CD4-positive, alpha-beta T cell treated with Interleukin-4 for 1 hour (primary cell): ENCODE results near the gene CKMT2.

Source experiments
- DNase-seq, 2 donors: peaks; one replicate each; pipeline ENCODE4 v3.0.0-alpha.2; 2020 to 2022

Gene CKMT2

DNA sequence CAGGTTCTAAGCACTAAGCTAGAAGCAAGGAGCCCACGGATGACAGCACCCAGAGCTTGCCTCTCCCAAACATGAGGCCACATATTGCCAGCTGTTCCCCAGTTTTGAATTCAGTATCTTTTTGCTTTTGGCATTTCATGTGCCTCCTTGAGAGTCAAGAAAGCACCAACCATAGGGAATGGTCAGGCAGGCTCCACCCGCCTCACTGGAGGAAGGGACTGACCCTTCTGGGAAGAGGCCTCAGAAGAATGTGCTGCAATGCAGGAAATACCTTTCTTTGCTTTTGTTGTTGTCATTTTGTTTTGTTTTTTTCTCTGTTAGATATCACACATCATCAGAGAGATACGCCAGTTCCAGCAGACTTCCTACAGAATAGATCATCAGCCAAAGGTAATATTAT lies 13.7 kb upstream of the CKMT2 start:
- DNase-seq = no peak

DNA sequence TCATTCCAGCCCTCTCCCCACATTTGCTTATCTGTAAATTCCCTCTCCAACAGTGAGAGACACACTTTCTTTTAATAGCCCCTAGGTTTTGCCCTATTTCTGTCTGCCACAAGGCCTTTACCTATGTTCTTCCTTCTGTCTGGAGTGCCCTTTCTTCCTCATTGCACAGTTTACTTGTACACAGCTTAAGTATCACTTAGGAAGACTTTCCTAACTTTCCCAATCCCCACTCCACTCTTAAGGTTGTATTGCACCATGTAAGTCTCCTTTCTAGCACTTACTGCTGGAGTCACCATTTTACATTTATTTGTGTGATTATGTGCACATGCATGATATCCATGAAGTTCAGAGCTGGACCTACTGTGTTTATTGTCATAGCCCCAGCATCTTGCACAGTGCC lies 10.8 kb upstream of the CKMT2 start:
- no peak for DNase-seq

DNA sequence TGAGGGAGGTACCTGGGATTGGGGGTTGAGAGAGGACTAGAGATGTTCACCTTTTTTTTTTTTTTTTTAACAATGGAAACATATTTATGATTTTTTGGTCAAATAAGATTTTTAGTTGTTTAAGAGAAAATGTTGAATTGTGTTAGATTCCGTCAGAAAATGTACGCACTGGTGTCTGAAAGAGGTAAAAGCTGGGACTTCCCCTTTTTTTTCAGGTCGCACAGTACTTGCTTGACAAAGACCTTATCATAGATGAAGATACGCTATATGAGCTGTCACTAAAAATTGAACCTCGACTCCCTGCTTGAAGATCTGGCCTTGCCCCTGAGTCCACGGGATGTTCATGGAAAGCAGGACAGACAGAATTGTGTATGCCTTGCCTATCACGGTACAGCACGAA lies 7.7 kb upstream of the CKMT2 start:
- no peak for DNase-seq

DNA sequence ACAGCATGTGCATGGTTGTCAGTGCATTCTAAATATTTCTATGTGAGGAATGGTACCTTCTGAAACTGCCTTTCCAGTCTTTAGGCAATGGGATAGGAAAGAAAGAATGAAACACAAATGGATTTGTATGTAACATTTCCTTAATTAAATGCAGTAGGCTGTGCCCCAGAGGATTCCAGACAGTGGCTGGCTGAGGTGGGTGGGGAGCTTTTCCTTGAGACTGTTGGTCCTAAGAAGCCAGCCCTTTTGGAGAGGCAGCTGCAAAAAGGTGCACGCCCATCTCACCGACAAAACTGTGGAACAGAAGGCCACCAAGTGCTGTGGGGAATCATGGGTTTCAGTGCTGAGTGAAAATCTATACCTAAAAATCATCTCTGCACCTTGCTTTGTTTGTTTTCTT lies 6.8 kb upstream of the CKMT2 start:
- DNase-seq = no peak

DNA sequence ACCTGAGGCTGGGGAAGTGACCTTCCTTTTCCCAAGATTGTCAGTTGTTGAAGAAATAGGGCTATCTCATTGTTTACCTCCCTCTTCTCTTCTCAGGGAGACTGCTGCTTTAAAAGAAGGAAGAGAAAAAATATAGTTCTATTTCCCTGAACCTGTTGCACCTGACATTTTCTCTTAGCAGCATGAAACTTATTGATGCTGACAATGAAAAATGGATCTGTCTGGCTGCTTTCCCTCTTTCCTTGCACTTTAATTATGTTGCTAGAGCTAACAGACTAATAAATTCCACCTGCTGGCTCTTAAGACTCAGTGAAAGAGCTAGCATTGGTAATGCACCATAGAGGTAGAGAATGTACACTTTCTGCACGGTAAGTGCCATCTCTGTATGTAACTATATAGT lies 6.2 kb upstream of the CKMT2 start:
- no peak for DNase-seq

DNA sequence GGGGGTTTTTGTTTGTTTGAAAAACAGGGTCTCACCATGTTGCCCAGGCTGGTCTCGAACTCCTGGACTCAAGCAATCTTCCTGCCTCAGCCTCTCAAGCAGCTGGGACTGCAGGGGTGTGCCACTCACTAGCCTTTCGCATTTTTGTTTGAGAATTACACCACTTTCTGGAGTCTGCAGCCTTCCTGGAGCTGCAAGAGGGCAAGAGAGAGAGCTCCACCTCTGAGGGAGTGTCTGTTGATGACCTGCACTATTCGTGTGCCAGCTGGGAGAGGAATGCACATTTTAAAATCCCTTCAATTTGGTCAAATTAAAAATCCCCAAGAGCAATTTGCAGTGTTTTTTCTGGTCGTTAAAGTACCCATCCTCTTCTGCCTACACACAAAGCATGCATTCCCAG lies 5.0 kb upstream of the CKMT2 start:
- no peak for DNase-seq

DNA sequence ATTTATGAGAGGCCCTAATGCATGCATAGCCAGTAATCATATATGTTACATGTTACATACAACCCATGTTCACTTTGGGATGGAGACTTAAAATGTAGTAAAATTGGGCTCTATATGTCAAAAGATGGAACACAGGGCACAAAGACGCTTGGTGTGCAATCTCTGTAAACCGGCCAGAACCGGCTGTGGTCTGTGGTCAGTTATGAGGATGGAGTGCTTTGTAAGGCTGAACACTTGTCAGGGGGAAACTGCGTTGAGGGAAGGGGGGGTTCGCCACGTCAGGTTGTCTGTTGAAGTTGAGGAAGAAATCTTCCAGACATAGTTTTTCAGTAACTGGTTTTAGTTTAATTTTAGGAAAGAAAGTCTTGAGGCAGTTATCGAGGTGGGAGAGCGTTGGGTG lies 2.7 kb upstream of the CKMT2 start:
- DNase-seq = no peak

DNA sequence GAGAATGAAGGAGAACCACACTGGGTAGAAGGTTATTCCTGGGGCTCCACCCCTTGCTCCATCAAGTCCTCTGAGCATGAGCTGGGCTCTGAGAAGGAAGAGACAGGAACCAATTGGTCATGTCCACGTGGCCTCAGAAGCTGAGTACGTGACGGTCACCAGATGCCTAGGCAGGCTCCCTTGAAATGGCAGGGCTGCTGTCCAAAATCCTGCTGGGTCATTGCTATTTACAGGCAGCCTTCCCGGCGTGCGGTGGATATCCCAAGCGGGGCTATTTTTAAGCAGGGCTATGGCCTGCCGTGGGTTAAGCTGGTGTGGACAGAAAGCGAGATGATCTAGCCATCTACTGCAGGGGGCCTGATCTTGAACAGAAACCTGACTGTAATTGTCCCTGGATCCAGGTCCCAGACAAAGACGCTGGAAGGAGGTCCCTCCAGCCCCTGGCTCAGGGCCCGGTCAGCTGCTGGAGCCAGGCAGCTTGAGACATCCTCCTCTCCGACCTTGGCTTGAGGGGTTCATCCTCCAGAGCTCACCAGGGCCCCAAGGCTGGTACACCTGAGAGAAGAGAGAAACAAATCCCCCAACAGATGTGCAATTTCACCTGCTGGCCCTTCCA lies 550 bp upstream of the CKMT2 start:
- DNase-seq = no peak

DNA sequence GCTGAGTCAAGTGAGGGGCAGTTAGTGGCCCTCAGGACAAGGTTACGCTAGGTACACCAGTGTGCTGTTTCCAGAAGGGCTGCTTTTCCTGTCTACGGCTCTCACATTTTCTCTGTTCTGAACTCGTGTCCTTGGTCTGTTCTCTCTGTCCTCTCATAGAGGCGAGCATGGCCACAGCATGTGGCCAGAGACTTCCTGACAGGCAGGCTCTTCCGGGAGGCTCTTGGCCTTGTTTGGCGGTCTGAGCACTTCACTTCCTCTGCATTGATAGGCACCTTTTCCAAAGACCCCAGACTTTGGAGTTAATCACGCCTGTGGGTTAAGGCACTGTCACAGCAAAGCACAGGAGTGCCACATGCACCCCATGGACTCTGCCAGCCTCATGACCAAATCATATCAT lies 1.2 kb downstream of the CKMT2 start:
- DNase-seq = no peak

DNA sequence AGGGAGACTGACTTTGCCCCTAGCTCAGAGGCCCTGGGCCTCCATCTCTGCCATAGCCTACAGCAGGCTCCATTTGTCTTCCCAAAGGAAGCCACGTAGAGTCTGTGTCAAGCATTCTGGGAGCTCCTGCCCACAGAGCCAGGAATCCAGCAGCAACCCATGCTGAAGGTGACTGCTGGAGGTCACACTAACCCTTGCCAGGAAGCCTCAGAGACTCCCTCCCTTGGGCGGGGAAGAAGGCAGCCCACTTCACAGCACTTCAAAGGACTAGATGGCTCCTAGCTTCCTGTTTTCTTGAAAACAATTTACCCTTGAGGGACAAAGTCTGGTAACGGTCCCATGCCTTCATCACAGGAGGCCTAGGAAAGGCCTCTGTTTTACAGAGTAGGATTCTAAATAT lies 1.7 kb downstream of the CKMT2 start:
- no peak for DNase-seq

DNA sequence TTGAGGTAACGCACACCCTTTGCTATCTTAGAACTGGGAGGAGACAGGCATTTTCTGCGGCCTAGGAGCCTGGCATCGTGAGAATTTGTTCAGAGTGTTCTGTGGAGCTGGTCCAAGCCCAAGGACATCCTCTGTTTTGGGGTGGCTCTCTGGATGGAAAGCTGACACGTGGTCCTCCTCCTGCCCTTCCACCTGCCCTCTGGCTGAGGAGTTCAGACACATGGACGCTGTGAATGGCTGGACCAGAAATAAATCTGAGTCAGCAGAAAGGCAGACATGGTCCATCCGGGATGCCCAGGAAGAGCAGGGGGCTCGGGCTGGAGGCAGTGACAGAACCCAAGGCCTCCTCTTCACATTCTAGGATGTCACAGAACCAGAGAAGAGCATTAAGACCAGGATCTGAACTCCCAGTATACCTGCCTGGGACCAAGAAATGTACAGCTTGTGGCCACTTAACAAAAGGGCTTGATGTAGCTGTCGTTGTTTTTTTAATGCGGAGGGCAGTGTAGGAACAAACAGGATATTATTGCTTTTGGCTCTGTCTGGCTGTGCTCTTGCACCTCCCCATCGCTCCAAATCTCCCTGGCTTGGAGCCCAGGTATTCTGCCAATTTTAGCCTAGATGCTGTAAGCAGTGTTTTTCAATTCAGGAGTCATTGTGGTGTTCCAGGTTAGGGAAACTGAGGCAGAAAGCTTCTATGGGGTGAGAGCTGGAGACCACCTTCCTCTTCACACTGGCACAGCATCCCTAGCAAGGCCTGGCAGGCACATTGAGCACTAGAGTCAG lies 2.4 kb downstream of the CKMT2 start:
- no peak for DNase-seq

DNA sequence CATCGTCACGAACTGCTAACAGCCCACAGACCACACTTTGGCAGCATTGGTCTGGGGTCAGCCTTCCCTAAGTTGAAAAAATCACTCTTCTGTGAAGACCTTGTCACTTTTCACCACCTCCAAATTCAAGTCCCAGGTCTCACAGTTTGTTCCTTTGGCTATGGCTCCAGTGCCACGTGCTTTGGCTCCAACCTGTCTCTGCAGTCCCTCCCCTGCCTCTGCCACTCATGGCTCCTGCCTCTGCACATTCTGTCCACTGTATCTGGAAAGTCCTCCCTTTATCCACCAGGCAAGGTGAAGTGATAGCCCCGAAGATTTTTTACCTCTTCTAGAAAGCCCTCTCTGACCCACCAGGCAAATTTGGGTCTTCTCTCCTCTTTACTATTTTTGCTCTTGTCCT lies 5.3 kb downstream of the CKMT2 start:
- DNase-seq = no peak

DNA sequence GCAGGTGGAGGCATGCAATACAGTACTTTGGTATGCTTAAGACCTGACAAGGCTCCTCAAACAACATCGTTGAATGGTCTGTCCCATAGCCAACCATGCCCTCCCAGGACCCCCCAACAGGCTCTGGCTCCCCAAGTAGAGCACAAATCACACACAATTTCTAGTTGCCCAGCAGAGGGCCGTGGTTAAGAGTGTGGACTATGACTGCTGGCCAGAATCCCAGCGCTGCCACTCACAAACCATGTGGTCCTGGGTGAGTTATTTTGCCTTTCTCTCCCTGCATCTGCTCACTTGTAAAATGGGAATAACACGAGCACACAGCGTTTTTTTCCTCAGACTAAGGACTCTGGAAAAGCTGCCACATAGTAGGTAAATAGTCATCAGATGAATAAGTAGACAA lies 6.5 kb downstream of the CKMT2 start:
- DNase-seq = no peak

DNA sequence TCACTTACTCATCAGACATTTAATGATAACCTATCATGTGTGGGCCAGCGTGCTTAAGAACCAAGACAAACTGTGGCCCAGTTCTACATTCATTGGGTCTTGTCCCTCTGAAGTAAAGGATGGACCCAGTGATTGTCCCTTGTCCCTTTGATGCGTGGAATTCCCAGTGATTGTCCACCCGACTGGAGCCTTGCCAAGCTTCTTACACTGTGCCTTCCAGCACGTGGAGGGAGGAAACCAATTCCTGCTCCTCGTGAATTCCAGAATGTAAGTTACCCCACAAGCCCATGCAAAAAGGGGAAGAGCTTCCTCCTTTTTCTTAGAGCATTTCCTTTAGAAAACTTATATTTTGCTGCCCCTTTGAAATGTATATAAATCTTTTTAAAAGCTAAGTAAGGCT lies 7.9 kb downstream of the CKMT2 start:
- no peak for DNase-seq

DNA sequence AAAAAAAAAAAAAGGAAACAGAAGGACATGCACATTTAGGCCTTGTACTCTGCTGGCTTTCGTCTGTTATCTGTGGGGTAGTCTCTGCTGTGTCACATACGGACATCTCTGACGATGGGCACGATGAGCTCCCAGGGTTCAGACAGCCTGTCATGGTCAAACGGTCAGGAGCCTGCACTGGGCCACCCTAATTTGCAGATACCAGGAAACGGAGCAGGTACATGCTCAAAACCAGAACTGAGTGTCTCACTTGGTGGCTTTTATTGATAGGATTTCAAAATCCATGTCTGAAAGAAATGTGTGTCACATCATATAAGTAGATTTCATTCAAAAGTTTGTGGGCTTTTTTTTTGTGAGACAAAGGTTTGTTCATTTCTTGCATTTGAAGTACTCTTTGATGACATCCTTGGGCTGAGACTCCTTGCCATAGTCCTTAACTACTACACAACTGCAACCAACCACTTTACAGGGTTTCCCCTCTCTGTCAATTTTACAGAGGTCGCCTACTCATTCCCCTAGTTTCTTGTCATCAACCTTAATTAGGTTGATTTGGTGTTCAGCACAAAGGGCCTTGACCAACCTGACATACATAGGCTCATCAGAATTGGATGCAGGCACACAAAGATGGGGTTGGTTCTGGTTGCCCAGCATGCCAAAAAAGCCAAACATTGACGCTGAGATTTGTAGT lies 9.0 kb downstream of the CKMT2 start:
- no peak for DNase-seq

DNA sequence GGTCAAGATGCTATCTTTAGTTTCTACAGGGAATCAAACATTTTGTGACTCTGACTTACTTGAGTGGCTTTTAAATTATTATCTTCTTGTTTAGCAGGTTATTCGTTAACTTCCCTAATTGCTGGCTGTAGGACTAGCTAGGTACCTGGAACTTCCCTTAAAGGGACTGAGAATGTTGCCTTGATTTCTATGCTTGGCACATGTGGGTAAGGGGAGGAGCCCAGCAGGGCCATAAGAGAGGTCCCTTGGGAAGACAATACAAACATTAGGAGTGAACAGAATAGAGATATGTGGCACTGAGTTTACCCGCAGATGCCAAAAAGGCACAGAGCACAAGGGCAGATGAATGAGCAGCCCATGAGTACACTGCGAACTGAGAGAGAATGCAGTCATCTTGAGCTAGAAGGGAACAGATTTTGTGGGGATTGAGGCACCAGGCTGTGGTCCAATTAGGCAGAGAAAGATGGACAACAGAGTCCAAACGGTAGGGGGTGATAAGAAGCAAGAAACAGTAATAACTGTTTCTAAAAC lies 9.8 kb downstream of the CKMT2 start:
- DNase-seq = no peak

DNA sequence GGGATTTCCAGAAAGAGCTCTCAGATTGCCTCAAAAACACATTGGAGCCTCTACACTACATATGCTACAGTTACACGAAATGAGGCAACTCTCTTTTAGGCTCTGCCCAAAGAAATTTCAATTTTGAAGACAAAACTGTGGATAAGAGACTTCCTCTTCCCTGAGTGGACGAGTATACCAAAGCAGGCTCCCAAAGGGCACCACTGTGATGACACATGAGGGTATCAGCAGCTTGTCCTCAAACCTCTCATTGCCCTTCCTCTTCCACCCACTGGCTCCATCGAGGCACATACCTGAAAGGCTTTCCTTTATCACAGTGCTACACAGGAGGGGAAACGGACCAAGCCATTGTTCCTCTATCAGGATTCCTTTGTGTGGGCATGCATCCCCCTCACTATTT lies 11.3 kb downstream of the CKMT2 start:
- no peak for DNase-seq

DNA sequence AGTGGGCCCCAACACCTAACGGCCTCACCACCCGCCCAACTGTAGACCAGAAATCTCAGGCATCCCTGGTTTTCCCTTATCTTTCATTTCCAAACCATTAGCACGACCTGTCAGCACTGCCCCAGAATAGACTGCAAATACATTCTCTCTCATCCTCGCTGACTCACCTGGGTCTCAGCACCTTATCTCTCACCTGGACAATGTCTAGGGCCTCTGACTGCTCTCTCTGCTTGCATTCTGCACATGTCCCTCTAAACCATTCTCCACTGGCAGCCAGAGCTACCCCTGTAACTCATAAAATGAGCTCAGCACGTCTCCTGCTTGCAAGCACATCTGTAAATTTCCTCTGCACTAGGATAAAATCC lies 12.7 kb downstream of the CKMT2 start:
- DNase-seq = no peak

DNA sequence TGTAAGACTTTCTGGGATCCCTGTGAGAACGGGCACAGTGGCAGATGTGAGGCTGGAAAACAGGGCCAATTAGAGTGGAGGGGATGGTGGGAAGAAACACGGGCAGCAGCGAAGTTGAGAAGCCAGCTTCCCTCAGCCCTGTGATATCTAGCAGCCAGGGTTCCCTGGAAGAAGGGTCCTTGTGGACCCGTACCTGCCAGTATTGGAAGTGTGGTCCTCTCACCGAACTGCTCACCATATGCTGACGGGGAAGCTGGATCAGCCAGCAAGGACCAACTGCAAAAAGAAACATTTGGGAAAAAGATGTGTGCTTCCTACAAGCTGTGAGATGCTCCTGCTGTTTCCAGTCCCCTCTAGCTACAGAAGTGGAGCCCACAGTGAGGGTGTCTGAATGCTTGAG lies 13.6 kb downstream of the CKMT2 start:
- no peak for DNase-seq

DNA sequence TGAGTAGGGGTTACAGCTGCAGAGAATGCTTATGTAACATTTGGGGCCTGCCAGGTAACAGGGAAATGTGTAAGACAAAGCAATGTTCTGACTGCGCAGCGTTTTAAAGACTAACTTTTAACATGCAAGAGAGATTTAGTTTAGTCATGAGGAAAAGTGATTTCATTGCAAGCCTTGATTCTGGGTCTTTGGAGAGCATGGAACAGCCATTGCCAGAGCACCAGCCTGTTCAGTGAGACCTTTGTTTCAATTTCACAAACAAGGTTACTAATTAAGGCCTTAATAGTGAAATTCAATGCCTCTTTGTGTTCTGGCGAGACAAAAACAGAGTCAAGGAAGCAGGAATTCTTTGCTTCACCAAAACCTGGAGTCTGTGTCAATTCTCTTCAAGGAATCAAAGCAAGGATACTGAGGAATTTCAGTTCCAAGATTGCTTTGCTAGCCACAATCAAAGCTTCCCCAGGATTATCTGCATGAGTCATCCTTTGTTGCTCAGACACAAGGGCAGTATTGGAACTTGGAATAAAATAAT lies 14.4 kb downstream of the CKMT2 start:
- no peak for DNase-seq

DNA sequence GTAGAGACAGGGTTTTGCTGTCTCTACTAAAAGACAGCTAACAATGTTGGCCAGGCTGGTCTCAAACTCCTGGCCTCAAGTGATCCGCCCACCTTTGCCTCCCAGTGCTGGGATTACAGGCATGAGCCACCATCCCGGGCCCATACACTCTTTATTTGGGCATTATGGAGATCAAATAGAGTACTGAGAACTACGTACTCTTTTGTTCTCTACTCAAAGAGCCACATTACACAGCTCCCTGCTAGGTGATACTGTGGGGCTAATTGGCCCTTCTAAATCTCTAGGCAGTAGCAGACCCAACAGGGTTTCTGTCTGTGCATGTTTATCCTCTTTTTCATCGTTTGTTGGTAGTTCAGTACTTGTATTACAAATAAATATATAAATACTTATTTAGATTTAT lies 16.1 kb downstream of the CKMT2 start:
- DNase-seq = no peak

DNA sequence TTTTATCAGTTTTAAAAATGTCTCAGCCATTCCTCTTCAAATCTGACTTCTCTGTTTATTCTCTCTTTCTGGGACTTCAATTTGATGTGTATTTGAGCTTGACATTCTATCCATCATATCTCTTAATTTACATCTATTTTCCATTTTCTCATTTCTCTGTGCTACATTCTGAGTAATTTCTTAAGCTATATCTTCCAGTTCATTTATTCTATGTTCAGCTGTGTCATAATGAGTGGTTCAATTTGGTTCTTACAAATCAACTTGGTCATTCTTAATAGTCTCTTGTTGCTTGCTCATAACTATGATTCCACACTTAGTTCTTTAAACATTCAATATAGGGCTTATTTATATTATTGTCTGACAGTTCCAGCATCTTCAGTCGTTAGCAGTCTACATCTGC lies 16.9 kb downstream of the CKMT2 start:
- no peak for DNase-seq

DNA sequence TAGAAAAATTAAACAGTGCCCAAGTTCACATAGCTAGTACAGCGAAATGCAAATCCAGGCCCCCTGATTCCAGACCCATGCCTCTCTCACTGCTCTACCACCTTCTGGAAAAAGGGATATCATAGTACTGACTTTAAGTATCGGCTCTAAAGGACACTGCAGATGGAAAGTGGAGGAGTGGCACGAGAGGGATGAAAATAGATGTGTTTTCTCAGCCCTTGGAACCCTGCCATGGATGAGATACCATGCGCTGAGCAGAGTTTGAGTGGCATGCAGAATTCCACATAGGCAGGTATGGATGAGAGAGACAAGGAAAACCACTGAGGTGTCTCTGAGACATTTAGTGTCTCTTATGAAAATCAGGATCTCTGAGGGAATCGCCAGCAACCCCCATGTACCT lies 18.8 kb downstream of the CKMT2 start:
- no peak for DNase-seq

DNA sequence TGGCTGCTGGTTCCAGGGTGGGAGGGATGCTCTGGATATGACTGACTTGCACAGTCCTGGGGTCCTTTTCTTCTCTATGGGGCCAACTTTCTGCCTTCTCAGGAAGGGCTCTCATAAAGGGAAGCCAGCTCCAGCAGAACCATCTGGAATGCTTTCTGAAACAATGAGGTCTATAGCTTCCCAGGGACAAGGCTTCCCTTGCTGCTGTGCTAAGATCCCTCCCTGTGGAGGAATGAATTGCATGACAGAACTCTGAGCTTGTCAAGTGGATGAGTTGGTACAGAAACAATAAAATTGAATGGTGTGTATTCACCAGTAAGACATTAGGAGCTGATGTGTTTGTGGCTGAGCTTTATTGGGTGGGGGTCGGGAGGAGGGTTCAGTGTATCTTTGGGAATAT lies 19.8 kb downstream of the CKMT2 start:
- no peak for DNase-seq
